ENCODE results near the gene TMEM94. TPM values are rescaled to one million over a fixed set of nuclear protein-coding genes. Genes with fewer than 3 reads are reported as not detected.
"Not testable (repeated sequence)": the region's sequence is repeated elsewhere in the genome, so short reads cannot be mapped to it uniquely, and the experiment has no call there.

The TMEM94 gene
- total RNA-seq, 1 donor from 2014 or later: 86.4 TPM

DNA sequence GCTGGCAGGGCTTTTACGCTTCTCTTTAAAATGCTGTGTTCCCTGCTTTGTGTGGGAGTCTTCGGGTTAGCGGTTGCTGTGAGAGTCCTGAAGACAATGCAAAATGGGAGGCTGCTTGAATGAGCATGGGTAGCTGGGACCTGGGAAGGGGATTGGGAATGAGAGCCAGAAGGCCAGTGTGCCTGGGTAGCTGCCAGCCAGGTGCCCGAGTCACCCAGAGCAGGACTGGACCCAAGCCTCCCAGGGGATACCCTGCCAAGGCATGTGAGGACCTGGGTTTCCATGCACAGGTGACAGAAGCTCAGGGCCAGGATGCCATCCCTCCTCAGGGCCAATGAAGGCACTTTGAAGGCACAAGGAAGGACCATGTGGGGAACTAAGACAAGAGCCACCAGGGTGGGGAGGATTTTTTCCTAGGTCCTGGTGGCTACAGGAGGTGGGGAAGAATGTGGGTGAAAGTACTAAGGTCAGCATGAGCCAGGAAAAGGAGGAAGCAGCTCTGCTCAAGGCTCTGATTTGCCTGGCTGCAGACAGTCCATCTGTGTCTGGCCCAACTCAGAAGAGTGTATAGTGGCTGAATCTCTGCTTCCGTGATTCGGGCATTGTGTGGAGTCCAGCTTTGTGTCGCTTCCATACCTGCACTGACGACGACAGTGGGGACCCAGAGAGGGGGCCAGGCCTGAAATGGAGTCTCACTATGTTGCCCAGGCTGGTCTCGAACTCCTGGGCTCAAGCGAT is 20.5 kb downstream of the TMEM94 start:
- H3K4me3 ChIP-seq (ENCODE audit: low read depth, low read length): no peak overlapping the region
- no peak for DNase-seq (ENCODE audit: low read depth)
- H3K36me3 ChIP-seq (ENCODE audit: control insufficient read depth, insufficient read depth, low read length): no peaks in the 10 kb centered on the region
- TF ChIP-seq, protein P1, sequence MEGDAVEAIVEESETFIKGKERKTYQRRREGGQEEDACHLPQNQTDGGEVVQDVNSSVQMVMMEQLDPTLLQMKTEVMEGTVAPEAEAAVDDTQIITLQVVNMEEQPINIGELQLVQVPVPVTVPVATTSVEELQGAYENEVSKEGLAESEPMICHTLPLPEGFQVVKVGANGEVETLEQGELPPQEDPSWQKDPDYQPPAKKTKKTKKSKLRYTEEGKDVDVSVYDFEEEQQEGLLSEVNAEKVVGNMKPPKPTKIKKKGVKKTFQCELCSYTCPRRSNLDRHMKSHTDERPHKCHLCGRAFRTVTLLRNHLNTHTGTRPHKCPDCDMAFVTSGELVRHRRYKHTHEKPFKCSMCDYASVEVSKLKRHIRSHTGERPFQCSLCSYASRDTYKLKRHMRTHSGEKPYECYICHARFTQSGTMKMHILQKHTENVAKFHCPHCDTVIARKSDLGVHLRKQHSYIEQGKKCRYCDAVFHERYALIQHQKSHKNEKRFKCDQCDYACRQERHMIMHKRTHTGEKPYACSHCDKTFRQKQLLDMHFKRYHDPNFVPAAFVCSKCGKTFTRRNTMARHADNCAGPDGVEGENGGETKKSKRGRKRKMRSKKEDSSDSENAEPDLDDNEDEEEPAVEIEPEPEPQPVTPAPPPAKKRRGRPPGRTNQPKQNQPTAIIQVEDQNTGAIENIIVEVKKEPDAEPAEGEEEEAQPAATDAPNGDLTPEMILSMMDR (IDR thresholded peaks at IDR 0.05; ENCODE audit: insufficient read depth, low read length, poor library complexity, severe bottlenecking): no peak
- no peaks in the 10 kb centered on the region for H3K27me3 ChIP-seq (ENCODE audit: control insufficient read depth, insufficient read depth, low read length)

DNA sequence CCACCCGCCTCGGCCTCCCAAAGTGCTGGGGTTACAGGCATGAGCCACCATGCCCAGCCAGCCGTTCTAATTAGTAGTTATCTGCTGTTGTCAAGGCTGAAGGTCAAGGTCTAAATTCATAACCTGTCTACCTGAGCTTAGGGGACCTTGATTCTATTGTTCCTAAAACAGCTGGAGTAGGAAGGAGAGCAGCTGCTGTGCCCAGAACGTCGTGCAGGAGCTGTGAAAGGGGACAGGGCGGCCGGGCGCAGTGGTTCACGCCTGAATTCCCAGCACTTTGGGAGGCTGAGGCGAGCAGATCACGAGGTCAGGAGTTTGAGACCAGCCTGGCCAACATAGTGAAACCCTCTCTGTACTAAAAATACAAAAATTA is 21.0 kb downstream of the TMEM94 start:
- DNase-seq (ENCODE audit: low read depth); H3K4me3 ChIP-seq (ENCODE audit: low read depth, low read length); H3K36me3 ChIP-seq (ENCODE audit: control insufficient read depth, insufficient read depth, low read length); H3K27me3 ChIP-seq (ENCODE audit: control insufficient read depth, insufficient read depth, low read length): not testable (repeated sequence)

DNA sequence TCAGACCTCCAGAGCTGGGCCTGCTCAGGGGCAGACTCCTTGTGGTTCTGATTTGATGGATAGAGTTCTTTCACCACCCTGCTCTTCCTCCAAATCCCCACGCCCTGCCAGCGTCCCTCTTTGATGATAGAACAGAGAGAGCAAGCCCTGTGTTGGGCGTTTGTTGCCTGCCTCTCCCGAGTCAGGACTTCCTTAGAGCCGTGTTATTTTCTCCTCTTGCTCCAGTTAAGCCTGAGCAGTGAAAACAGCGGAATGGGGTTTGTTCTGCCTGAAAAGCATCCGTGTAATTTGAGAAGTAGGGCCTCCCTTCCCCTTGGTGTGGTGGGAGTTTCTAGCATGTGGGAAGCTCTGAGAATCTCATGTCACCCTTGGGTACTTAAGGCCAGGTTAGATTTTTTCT is 22.1 kb downstream of the TMEM94 start:
- no peaks in the 10 kb centered on the region for H3K27me3 ChIP-seq (ENCODE audit: control insufficient read depth, insufficient read depth, low read length)
- TF ChIP-seq, protein P1 (IDR thresholded peaks at IDR 0.05; ENCODE audit: insufficient read depth, low read length, poor library complexity, severe bottlenecking): no peak
- no peak overlapping the region for H3K4me3 ChIP-seq (ENCODE audit: low read depth, low read length)
- DNase-seq (ENCODE audit: low read depth): no peak
- no peaks in the 10 kb centered on the region for H3K36me3 ChIP-seq (ENCODE audit: control insufficient read depth, insufficient read depth, low read length)

DNA sequence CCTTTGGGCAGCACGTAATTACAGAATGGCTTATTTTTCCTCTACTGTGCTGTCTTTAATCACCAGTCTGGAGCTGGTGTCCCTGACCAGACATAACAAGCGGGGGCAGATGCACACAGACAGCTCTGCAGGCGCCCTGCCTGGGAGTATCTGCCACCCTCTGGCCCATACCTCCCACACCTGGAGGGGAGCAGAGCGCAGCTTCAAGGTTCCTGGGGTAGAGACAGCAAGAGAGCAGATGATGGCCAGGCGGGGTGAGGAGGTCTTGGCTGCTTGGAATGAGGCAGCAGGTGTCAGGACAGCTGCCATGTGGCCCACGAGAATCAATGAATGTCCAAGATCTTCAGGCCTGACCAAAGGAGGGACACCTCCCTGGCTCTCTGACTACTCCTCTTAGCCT is 23.8 kb downstream of the TMEM94 start:
- DNase-seq (ENCODE audit: low read depth): no peak
- Histone ChIP-seq H3K27me3 (ENCODE audit: control insufficient read depth, insufficient read depth, low read length) (no peaks in the 10 kb centered on the region), H3K4me3 (ENCODE audit: low read depth, low read length) (no peak overlapping the region), H3K36me3 (ENCODE audit: control insufficient read depth, insufficient read depth, low read length) (no peaks in the 10 kb centered on the region)
- TF ChIP-seq, protein P1 (IDR thresholded peaks at IDR 0.05; ENCODE audit: insufficient read depth, low read length, poor library complexity, severe bottlenecking): no peak

DNA sequence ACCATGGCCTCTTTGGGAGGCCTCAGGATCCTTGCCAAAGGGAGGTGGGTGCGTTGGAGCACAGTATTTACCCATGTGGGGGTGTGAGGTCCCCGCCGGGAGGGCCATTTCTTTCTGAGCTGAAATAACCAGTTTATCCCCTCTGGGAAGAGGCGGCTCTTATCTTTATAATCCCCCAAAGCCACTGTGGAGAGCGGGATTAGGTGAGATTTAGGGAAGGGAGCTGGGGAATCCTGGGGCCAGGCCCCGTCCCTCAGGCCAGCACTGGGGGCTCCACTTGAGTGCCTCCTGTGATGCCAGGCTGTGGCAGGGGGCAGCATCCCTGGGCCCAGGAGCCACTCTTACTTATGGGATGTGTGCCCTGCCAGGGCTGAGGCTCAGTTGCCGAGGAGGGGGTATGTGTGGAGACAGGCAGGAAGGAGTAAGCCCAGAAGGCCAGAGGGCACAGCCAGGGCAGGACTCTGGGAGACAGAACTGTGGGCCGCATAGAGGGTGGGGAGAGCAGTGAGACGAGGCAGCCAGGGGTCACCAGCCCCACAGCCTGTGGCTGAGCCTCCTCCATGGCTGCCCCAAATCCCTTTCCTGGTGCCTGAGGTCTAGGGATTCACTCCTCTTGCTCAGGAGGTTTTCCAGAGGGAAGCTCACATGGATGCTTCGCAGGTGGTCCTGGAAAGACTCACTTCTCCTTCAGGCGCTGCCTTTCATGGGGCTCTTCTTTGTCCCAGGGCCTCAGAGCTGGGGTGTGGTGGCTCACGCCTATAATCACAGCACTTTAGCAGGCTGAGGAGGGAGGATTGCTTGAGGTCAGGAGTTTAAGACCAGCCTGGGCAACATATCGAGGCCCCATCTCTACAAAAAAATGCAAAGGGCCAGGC is 25.0 kb downstream of the TMEM94 start:
- TF ChIP-seq, protein P1 (IDR thresholded peaks at IDR 0.05; ENCODE audit: insufficient read depth, low read length, poor library complexity, severe bottlenecking): no peak
- no peak for DNase-seq (ENCODE audit: low read depth)
- Histone ChIP-seq H3K36me3 (ENCODE audit: control insufficient read depth, insufficient read depth, low read length) (no peaks in the 10 kb centered on the region), H3K27me3 (ENCODE audit: control insufficient read depth, insufficient read depth, low read length) (no peaks in the 10 kb centered on the region), H3K4me3 (ENCODE audit: low read depth, low read length) (no peak overlapping the region)

DNA sequence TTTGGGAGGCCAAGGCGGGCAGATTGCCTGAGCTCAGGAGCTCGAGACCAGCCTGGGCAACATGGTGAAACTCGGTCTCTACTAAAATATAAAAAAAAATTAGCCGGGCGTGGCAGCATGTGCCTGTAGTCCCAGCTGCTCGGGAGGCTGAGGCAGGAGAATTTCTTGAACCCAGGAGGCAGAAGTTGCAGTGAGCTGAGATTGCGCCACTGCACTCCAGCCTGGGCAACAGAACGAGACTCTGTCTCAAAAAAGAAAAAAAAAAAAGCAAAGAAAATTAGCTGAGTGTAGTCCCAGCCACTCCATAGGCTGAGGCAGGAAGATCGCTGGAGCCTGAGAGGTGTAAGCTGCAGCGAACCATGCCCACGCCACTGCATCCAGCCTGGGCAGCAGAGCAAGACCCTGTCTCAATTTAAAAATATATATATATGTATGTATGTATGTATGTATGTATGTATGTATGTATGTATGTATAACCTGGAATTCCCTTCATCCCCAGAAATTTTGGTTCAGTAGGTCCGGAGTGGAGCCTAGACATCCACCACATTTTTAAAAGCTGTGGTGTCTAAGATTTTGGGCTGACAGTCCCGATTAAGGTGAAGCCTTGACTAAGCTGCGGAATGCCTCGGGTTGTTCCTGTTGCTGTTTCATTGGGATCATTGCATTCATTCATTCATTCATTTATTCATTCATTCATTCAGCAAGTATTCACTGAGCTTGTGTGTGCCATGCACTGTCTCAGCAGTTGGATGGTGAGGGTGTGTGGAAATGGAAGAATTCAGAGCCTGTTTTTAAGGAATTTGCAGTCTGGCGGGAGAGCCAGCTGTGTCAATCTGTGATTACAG is 25.9 kb downstream of the TMEM94 start:
- Histone ChIP-seq H3K36me3 (ENCODE audit: control insufficient read depth, insufficient read depth, low read length) (no peaks in the 10 kb centered on the region), H3K27me3 (ENCODE audit: control insufficient read depth, insufficient read depth, low read length) (no peaks in the 10 kb centered on the region), H3K4me3 (ENCODE audit: low read depth, low read length) (no peak overlapping the region)
- DNase-seq (ENCODE audit: low read depth): no peak
- TF ChIP-seq, protein P1 (IDR thresholded peaks at IDR 0.05; ENCODE audit: insufficient read depth, low read length, poor library complexity, severe bottlenecking): no peak

Measured in kidney epithelial cell (primary cell).